OCI-LY1 (cell line): ENCODE results near the gene DTNB.

Experiments
- H2AFZ ChIP-seq: fragments of 200-600 bp; sonication (generic), shearing (Covaris generic); 2 replicates; pipeline ENCODE4 v1.6.0; 2014; ENCODE audit warnings: antibody characterized with exemption, mild to moderate bottlenecking, low read length
- H3F3A ChIP-seq: fragments of 200-600 bp; sonication (generic), shearing (Covaris generic); 2 replicates; pipeline ENCODE4 v1.6.0; 2014; ENCODE audit warnings: mild to moderate bottlenecking, antibody characterized with exemption, low read length, moderate library complexity; ENCODE audit not compliant: insufficient read depth
- H3K27ac ChIP-seq: fragments of 200-600 bp; sonication (generic); 2 replicates; pipeline ENCODE4 v1.5.1; 2014; ENCODE audit warnings: low read length, mixed run types, mild to moderate bottlenecking, low read depth; ENCODE audit not compliant: poor library complexity, severe bottlenecking
- H3K27me3 ChIP-seq: fragments of 200-600 bp; sonication (generic); 2 replicates; pipeline ENCODE4 v1.6.0; 2014; ENCODE audit warnings: antibody characterized with exemption, mild to moderate bottlenecking, low read length, moderate library complexity; ENCODE audit not compliant: insufficient read depth
- H3K36me3 ChIP-seq: fragments of 200-600 bp; sonication (generic); 2 replicates; pipeline ENCODE4 v1.6.1; 2014; ENCODE audit warnings: mild to moderate bottlenecking, antibody characterized with exemption, low read length, moderate library complexity, mixed read lengths; ENCODE audit not compliant: insufficient read depth
- H3K4me1 ChIP-seq: fragments of 200-600 bp; sonication (generic); 2 replicates; pipeline ENCODE4 v1.5.1; 2014; ENCODE audit warnings: mild to moderate bottlenecking, low read length, moderate library complexity; ENCODE audit not compliant: insufficient read depth, severe bottlenecking
- H3K4me2 ChIP-seq: fragments of 200-600 bp; sonication (generic), shearing (Covaris generic); 2 replicates; pipeline ENCODE4 v1.6.1; 2014; ENCODE audit warnings: low read length
- H3K4me3 ChIP-seq: fragments of 200-600 bp; sonication (generic); 2 replicates; pipeline ENCODE4 v1.5.1; 2014; ENCODE audit warnings: low read length, low read depth, mild to moderate bottlenecking, mixed read lengths; ENCODE audit not compliant: poor library complexity, severe bottlenecking
- H3K79me2 ChIP-seq: fragments of 200-600 bp; shearing (Covaris generic); 2 replicates; pipeline ENCODE4 v1.6.1; 2016; ENCODE audit warnings: mixed run types, low read length, mixed read lengths; ENCODE audit not compliant: insufficient read depth
- H3K9ac ChIP-seq: fragments of 200-600 bp; sonication (generic), shearing (Covaris generic); 2 replicates; pipeline ENCODE4 v1.6.1; 2014; ENCODE audit warnings: mild to moderate bottlenecking, low read length, mixed read lengths
- H3K9me2 ChIP-seq: fragments of 200-600 bp; sonication (generic), shearing (Covaris generic); 2 replicates; pipeline ENCODE4 v1.6.1; 2014; ENCODE audit warnings: low read depth, mild to moderate bottlenecking, low read length, mixed read lengths
- H3K9me3 ChIP-seq: fragments of 200-600 bp; shearing (Covaris generic); 2 replicates; pipeline ENCODE4 v1.6.1; 2014; ENCODE audit warnings: low read length, mixed read lengths
- H4K20me1 ChIP-seq: fragments of 200-600 bp; sonication (generic), shearing (Covaris generic); 2 replicates; pipeline ENCODE4 v1.6.0; 2016; ENCODE audit warnings: mild to moderate bottlenecking, low read length; ENCODE audit not compliant: insufficient read depth
- EZH2 ChIP-seq: fragments of 200-600 bp; sonication (generic), shearing (Covaris generic); IDR thresholded peaks from 2 replicates; pipeline ENCODE4 v1.8.0; 2017; ENCODE audit warnings: borderline replicate concordance, mixed run types, mild to moderate bottlenecking, antibody characterized with exemption, low read length, moderate library complexity, mixed read lengths
- TF ChIP-seq, protein P1 (sequence below): fragments of 200-600 bp; sonication (generic), shearing (Covaris generic); IDR thresholded peaks from 2 replicates; pipeline ENCODE4 v1.5.1; 2017; ENCODE audit warnings: mild to moderate bottlenecking, antibody characterized with exemption, low read length, moderate library complexity, mixed read lengths

The DTNB gene

DNA sequence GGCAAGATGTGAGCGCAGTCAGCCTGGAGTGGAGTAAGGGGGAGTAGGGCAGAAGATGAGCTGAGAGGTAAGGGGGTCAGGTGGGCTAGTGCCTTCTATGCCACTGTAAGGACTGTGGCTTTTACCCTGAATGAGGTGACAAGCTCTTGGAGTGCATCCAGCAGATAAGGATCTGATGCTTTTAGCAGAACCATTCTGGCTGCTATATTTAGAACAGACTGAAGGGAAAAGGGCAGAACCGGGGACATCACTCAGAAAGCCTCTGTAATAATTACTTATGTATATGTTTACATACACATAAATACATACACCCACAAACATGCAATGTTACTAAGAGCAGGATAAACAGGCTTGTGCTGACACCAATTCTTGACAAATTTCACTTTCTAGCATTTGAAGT, 124.8 kb downstream of the DTNB start:
- Histone ChIP-seq H3F3A (no peaks in the 10 kb centered on the region), H3K4me3 (no peak overlapping the region), H3K9me2 (no peaks in the 10 kb centered on the region), H3K4me1 (no peaks in the 10 kb centered on the region), H3K9me3 (no peaks in the 10 kb centered on the region), H3K9ac (no peak overlapping the region), H3K4me2 (no peak overlapping the region), H4K20me1 (no peaks in the 10 kb centered on the region), H3K27me3 (no peaks in the 10 kb centered on the region), H3K79me2 (no peaks in the 10 kb centered on the region), H3K36me3 (no peaks in the 10 kb centered on the region), H3K27ac (no peak overlapping the region), H2AFZ (no peak overlapping the region)
- TF ChIP-seq EZH2: no peak
- TF ChIP-seq, protein P1, sequence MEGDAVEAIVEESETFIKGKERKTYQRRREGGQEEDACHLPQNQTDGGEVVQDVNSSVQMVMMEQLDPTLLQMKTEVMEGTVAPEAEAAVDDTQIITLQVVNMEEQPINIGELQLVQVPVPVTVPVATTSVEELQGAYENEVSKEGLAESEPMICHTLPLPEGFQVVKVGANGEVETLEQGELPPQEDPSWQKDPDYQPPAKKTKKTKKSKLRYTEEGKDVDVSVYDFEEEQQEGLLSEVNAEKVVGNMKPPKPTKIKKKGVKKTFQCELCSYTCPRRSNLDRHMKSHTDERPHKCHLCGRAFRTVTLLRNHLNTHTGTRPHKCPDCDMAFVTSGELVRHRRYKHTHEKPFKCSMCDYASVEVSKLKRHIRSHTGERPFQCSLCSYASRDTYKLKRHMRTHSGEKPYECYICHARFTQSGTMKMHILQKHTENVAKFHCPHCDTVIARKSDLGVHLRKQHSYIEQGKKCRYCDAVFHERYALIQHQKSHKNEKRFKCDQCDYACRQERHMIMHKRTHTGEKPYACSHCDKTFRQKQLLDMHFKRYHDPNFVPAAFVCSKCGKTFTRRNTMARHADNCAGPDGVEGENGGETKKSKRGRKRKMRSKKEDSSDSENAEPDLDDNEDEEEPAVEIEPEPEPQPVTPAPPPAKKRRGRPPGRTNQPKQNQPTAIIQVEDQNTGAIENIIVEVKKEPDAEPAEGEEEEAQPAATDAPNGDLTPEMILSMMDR: no peak

DNA sequence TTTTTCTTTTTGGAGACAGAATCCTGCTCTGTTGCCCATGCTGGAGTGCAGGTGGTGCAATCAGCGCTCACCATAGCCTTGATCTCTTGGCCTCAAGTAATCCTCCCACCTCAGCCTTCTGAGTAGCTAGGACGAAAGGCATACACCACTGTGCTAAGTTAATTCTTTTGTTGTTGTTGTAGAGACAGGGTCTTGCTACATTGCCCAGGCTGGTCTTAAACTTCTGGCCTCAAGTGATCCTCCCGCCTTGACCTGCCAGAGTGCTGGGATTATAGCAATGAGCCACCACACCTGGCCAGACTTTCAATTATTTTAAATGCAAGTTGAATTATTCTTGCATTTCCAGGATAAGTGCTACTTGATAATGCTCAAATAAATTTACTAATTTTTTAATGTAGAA, 126.5 kb downstream of the DTNB start:
- no peak overlapping the region for H2AFZ ChIP-seq
- no peaks in the 10 kb centered on the region for H3F3A ChIP-seq
- H3K36me3 ChIP-seq: no peaks in the 10 kb centered on the region
- no peak overlapping the region for H3K27ac ChIP-seq
- no peaks in the 10 kb centered on the region for H4K20me1 ChIP-seq
- no peak overlapping the region for H3K4me2 ChIP-seq
- H3K27me3 ChIP-seq: no peaks in the 10 kb centered on the region
- no peak overlapping the region for H3K9ac ChIP-seq
- H3K9me2 ChIP-seq: no peaks in the 10 kb centered on the region
- no peaks in the 10 kb centered on the region for H3K79me2 ChIP-seq
- no peaks in the 10 kb centered on the region for H3K4me1 ChIP-seq
- H3K9me3 ChIP-seq: no peaks in the 10 kb centered on the region
- TF ChIP-seq, protein P1: no peak
- no peak for TF ChIP-seq EZH2
- H3K4me3 ChIP-seq: no peak overlapping the region

DNA sequence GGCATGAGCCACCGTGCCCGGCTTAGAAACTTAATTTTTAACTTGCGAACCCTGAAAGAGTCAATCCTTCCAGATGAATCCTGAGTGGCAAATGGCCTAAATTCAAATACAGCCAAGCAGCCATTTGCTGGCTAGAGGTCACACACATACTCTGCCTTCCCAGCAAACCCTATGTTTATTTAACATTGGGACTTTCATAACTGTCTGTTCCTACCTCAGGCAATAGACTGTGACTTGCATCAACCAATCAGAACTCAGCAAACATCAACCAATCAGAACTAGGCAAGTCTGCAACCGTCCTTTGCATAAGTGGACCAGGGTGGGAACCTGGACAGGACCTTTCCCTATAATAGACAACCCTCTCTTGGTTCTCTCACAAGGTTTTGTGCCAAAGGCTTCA, 127.5 kb downstream of the DTNB start:
- Histone ChIP-seq H3K9ac (no peak overlapping the region), H2AFZ (no peak overlapping the region), H3K27ac (no peak overlapping the region), H3K9me3 (no peaks in the 10 kb centered on the region), H3F3A (no peaks in the 10 kb centered on the region), H4K20me1 (no peaks in the 10 kb centered on the region), H3K4me1 (no peaks in the 10 kb centered on the region), H3K27me3 (no peaks in the 10 kb centered on the region), H3K36me3 (no peaks in the 10 kb centered on the region), H3K4me3 (no peak overlapping the region), H3K9me2 (no peaks in the 10 kb centered on the region), H3K79me2 (no peaks in the 10 kb centered on the region), H3K4me2 (no peak overlapping the region)
- no peak for TF ChIP-seq EZH2
- TF ChIP-seq, protein P1: no peak
